Stomach (tissue), 9 donors: ENCODE results near the gene AMPD1. TPM values are rescaled to one million over a fixed set of nuclear protein-coding genes. Genes with fewer than 3 reads are reported as not detected.
A peak's percentile ranks its signal among the peaks of the same experiment; 100 is the strongest.

Source experiments
- DNase-seq, 2 donors: peaks; one replicate each; pipeline versions ENCODE4 v3.0.0 to v3.0.0-alpha.2; 2013 to 2019
- H3K27ac ChIP-seq, 5 donors: fragments of 200-600 bp in 4 of 5; sonication (generic) in 4 of 5; one replicate each; pipeline ENCODE4 v1.5.1; 2013 to 2019; ENCODE audit warnings: mild to moderate bottlenecking in 1 of 5, moderate library complexity in 1 of 5
- H3K27me3 ChIP-seq, 3 donors: fragments of 200-600 bp; sonication (generic); one replicate each; pipeline ENCODE4 v1.5.1; 2017 to 2019; ENCODE audit warnings: mixed run types in 1 of 3
- H3K36me3 ChIP-seq, 4 donors: fragments of 200-600 bp; sonication (generic); 1 replicate in 3 of 4; 2 replicates in 1 of 4; pipeline ENCODE4 v1.5.1; 2016 to 2019
- H3K4me1 ChIP-seq, 4 donors: fragments of 200-600 bp; sonication (generic); one replicate each; pipeline ENCODE4 v1.5.1; 2016 to 2019
- H3K4me3 ChIP-seq, 4 donors: fragments of 200-600 bp; sonication (generic) in 3 of 4; one replicate each; pipeline ENCODE4 v1.5.1; 2016 to 2019; ENCODE audit warnings: mild to moderate bottlenecking in 1 of 4
- H3K9me3 ChIP-seq, 4 donors: fragments of 200-600 bp; sonication (generic); one replicate each; pipeline ENCODE4 v1.5.1; 2016 to 2019
- EP300 ChIP-seq: sonication (generic); formaldehyde crosslinking; IDR thresholded peaks from one replicate; pipeline ENCODE4 v1.6.1; 2017; ENCODE audit warnings: antibody characterized with exemption
- POLR2A ChIP-seq, 4 donors: fragments of 450-650 bp; IDR thresholded peaks; one replicate each; pipeline ENCODE4 v1.6.1; 2016; ENCODE audit warnings: antibody characterized with exemption in 4 of 4, control low read depth in 2 of 4, mild to moderate bottlenecking in 1 of 4, moderate library complexity in 1 of 4
- POLR2AphosphoS5 ChIP-seq, 3 donors: sonication (generic); formaldehyde crosslinking; IDR thresholded peaks; one replicate each; pipeline ENCODE4 v1.6.1; 2016; ENCODE audit warnings: antibody characterized with exemption in 3 of 3
- WGBS, 5 donors: extraction: QIAGEN DNeasy Blood & Tissue Kit in 3 of 5; methylation state at CpG; one replicate each; pipeline versions ENCODE4 v1.1.5 to v1.1.7; 2013 to 2018; 5-methylcytosine and 5-hydroxymethylcytosine counted together
- intact Hi-C: fragments of 100-400 bp; cut with DNase I; formaldehyde crosslinking; loops from one replicate; pipeline ENCODE4 v1.15.1; 2023; ENCODE audit warnings: low total_unique reads
- polyA plus RNA-seq, 3 donors: library from polyadenylated mRNA; stranded (reverse); fragments of 200-250 nt; gene quantifications; one replicate each; pipeline ENCODE4 v1.2.3, GENCODE V29; 2013
- total RNA-seq, 5 donors: library from RNA; depleted of rRNA; stranded (reverse); fragments of >200 nt; gene quantifications; one replicate each; pipeline versions ENCODE4 v1.1.0 to v1.2.3, GENCODE V29; 2014 to 2016
- TF ChIP-seq, protein P1 (sequence below), 7 experiments: fragments of 450-650 bp in 4 of 7; fragments of 200-600 bp in 3 of 7; sonication (generic) in 3 of 7; IDR thresholded peaks; one replicate each; pipeline ENCODE4 v1.5.1; 2016 to 2019; ENCODE audit warnings: antibody characterized with exemption in 7 of 7, control low read depth in 2 of 7, mild to moderate bottlenecking in 1 of 7
- donor health status: healthy with polysubstance abuse.
- donor health status: Bipolar disorder and iron deficiency.
- donor health status: healthy.

Gene AMPD1
- total and polyA plus RNA-seq, 8 donors: 0.62 TPM; not detected in 7

GRCh38 chr1:114670083-114671010, 25.0 kb downstream of the AMPD1 start:
- H3K27ac ChIP-seq: peak overlapping the region; percentile 78 to 89 (median 82)
- TF ChIP-seq, protein P1, sequence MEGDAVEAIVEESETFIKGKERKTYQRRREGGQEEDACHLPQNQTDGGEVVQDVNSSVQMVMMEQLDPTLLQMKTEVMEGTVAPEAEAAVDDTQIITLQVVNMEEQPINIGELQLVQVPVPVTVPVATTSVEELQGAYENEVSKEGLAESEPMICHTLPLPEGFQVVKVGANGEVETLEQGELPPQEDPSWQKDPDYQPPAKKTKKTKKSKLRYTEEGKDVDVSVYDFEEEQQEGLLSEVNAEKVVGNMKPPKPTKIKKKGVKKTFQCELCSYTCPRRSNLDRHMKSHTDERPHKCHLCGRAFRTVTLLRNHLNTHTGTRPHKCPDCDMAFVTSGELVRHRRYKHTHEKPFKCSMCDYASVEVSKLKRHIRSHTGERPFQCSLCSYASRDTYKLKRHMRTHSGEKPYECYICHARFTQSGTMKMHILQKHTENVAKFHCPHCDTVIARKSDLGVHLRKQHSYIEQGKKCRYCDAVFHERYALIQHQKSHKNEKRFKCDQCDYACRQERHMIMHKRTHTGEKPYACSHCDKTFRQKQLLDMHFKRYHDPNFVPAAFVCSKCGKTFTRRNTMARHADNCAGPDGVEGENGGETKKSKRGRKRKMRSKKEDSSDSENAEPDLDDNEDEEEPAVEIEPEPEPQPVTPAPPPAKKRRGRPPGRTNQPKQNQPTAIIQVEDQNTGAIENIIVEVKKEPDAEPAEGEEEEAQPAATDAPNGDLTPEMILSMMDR (IDR thresholded peaks at IDR 0.05): peak in 4 of 7 experiments; percentile 16 to 38 (median 35)
- TF ChIP-seq POLR2A (IDR thresholded peaks at IDR 0.05) (no peak), EP300 (no peak), POLR2AphosphoS5 (IDR thresholded peaks at IDR 0.05) (peak; percentile 55 to 82 (median 74))
- WGBS, 5 donors: 2 to 5% (median 3%) methylated on average over 32 to 45 of the region's 45 CpGs
- no peaks in the 10 kb centered on the region for H3K36me3 ChIP-seq
- peak overlapping the region; percentile 61 to 86 (median 64) for H3K4me3 ChIP-seq
- no peaks in the 10 kb centered on the region for H3K27me3 ChIP-seq
- H3K4me1 ChIP-seq: peaks cover 6 to 23% (median 13%) of the 10 kb centered on the region in 4 donors
- peak; percentile 95 to 97 for DNase-seq
- intact Hi-C loops: no loop called here
- no peaks in the 10 kb centered on the region for H3K9me3 ChIP-seq

DNA sequence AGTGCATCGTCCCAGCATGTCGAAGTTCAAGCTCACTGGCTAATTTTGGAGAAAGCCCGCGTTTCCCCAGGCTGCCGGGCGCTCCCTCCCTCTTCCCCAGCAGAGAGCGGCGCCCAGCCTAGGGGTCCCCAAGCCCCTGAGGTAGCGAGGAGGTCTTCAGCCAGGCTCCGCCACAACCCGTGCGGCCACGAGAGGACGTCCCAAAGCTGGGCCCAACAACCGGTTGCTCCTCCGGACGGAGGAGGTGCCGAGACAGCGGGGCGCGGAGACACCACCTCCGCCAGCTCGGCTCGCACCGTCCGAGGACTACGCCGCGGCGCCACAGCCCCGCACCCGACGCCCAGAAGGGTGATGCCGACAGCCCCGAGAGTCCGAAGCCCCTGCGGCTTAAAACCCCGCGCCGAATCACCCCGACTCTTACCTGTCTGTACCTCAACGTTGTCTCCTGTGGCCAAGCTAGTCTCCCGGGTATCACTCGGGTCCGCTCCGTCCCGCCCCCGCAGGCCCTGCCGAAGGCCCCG, 25.7 kb downstream of the AMPD1 start, which contains the start of gene DENND2C:
DENND2C (minus strand) TSS at position 488 of the 521 bp plus-strand sequence. CDS start 44,065 bp downstream, outside the sequence.
- 0 to 1% (median 1%) methylated on average over 22 to 50 of the region's 50 CpGs for WGBS, 5 donors
- intact Hi-C loops: no loop called here

GRCh38 chr1:114668784-114669561, 26.4 kb downstream of the AMPD1 start:
- 28 to 39% (median 35%) methylated on average over 13 of the region's 13 CpGs for WGBS, 5 donors
- TF ChIP-seq POLR2A (IDR thresholded peaks at IDR 0.05) (no peak), EP300 (no peak), POLR2AphosphoS5 (IDR thresholded peaks at IDR 0.05) (no peak)
- TF ChIP-seq, protein P1 (IDR thresholded peaks at IDR 0.05): no peak
- H3K27me3 ChIP-seq: no peaks in the 10 kb centered on the region
- H3K4me3 ChIP-seq: peak overlapping the region; percentile 61 to 86 (median 64)
- peak in 1 of 2 donors; percentile 31 for DNase-seq
- intact Hi-C loops: no loop called here
- H3K9me3 ChIP-seq: no peaks in the 10 kb centered on the region
- H3K4me1 ChIP-seq: peaks cover 6 to 23% (median 13%) of the 10 kb centered on the region in 4 donors
- H3K27ac ChIP-seq: peak overlapping the region in 4 of 5 donors; percentile 78 to 89 (median 83)
- no peaks in the 10 kb centered on the region for H3K36me3 ChIP-seq

More for the DNA sequence above, 25.7 kb downstream of the AMPD1 start, which contains the start of gene DENND2C:
- Histone ChIP-seq H3K4me3 (peak within 1 kb of the TSS; percentile 61 to 86 (median 64)), H3K36me3 (no peaks in the 10 kb centered on the region), H3K27me3 (no peaks in the 10 kb centered on the region), H3K4me1 (peaks cover 6 to 23% (median 13%) of the 10 kb centered on the region in 4 donors), H3K27ac (peak within 1 kb of the TSS; percentile 78 to 89 (median 82)), H3K9me3 (no peaks in the 10 kb centered on the region)
- DNase-seq: no peak
- TF ChIP-seq, protein P1 (IDR thresholded peaks at IDR 0.05): no peak
- TF ChIP-seq POLR2AphosphoS5 (IDR thresholded peaks at IDR 0.05): no peak
- TF ChIP-seq EP300: no peak

- Histone ChIP-seq H3K27ac (no peak overlapping the region), H3K4me3 (peak overlapping the region in 1 of 4 donors; percentile 86), H3K9me3 (no peaks in the 10 kb centered on the region), H3K27me3 (no peaks in the 10 kb centered on the region), H3K4me1 (peaks cover 6 to 23% (median 13%) of the 10 kb centered on the region in 4 donors), H3K36me3 (no peaks in the 10 kb centered on the region)
- DNase-seq: peak in 1 of 2 donors; percentile 3
- 69 to 82% (median 78%) methylated on average over 4 of the region's 4 CpGs for WGBS, 5 donors
- intact Hi-C loops: no loop called here
- no peak for TF ChIP-seq POLR2A (IDR thresholded peaks at IDR 0.05)
- TF ChIP-seq POLR2AphosphoS5 (IDR thresholded peaks at IDR 0.05): no peak
- no peak for TF ChIP-seq EP300
- TF ChIP-seq, protein P1 (IDR thresholded peaks at IDR 0.05): no peak
These were observed 27.0 kb downstream of the AMPD1 start for GRCh38 chr1:114668373-114668772.
